HepG2 (cell line): ENCODE data around the gene CDK18.

ENCODE experiments used
- CHD4 ChIP-seq: fragments of 200-600 bp; sonication (generic); IDR thresholded peaks from 2 replicates; pipeline ENCODE4 v1.7.0; 2017; ENCODE audit warnings: mild to moderate bottlenecking, low read length, borderline replicate concordance
- DNMT3B ChIP-seq: conservative IDR thresholded peaks from 2 replicates; pipeline ENCODE4 v1.6.1; 2016; ENCODE audit warnings: missing biosample characterization, control low read depth
- EP300 ChIP-seq, 3 experiments: sonication (generic) in 1 of 3; formaldehyde crosslinking in 1 of 3; IDR thresholded peaks; 2 replicates each; pipeline versions ENCODE4 v1.5.1 to v1.6.1; 2011 to 2020; ENCODE audit warnings: low read depth in 2 of 3, low read length in 2 of 3, borderline replicate concordance in 1 of 3, improper control_type of control experiment in 1 of 3, mild to moderate bottlenecking in 1 of 3, missing genetic modification reagents in 1 of 3, moderate library complexity in 1 of 3
- ETV5 ChIP-seq: IDR thresholded peaks from 2 replicates; pipeline ENCODE4 v1.6.1; 2018; ENCODE audit warnings: missing biosample characterization, missing genetic modification reagents, inconsistent platforms, borderline replicate concordance
- PHF8 ChIP-seq: sonication (generic); formaldehyde crosslinking; IDR thresholded peaks from 2 replicates; pipeline ENCODE4 v1.5.0; 2020; ENCODE audit warnings: missing genetic modification reagents
- ZNF672 ChIP-seq: sonication (generic); formaldehyde crosslinking; IDR thresholded peaks from 2 replicates; pipeline ENCODE4 v1.8.1; 2022; ENCODE audit warnings: missing genetic modification reagents
- TF ChIP-seq, protein P1 (sequence below): sonication (generic); formaldehyde crosslinking; IDR thresholded peaks from 2 replicates; pipeline ENCODE4 v1.4.0; 2020; ENCODE audit warnings: missing genetic modification reagents, mild to moderate bottlenecking, borderline replicate concordance
- TF ChIP-seq, protein P2 (sequence below): sonication (generic); formaldehyde crosslinking; IDR thresholded peaks from 2 replicates; pipeline ENCODE4 v1.4.0; 2020; ENCODE audit warnings: mild to moderate bottlenecking, missing genetic modification reagents

DNA sequence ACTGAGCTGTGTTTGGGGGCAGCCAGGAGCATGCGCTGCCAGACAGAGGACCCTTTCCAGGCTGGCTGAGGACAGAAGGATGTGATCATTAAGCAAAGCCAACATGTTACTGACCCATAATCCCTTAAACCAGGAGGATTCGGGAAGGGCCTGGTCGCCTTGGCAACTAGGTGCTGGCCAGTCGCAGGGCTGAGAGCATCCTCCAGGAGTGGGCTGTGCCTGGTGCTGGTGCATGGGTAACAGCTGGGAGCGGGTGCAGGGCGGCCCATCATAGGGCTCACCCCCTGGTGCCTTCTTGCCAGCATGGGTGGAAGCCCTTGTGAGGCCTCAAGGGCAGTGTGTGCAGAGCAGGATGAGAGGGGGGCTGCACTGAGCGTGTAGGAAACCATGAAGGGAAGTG is 17.2 kb downstream of the CDK18 start:
- TF ChIP-seq PHF8 (CRISPR knock-in tag) (no peak), ETV5 (CRISPR knock-in tag) (no peak), DNMT3B (CRISPR knock-in tag) (no peak), CHD4 (no peak), ZNF672 (CRISPR knock-in tag) (no peak), EP300 (IDR thresholded peaks at IDR 0.05; ENCODE audit: low read depth in 2 of 2, low read length in 2 of 2) (no peak), EP300 (CRISPR knock-in tag; IDR thresholded peaks at IDR 0.05; ENCODE audit: borderline replicate concordance) (no peak)
- TF ChIP-seq, protein P1, sequence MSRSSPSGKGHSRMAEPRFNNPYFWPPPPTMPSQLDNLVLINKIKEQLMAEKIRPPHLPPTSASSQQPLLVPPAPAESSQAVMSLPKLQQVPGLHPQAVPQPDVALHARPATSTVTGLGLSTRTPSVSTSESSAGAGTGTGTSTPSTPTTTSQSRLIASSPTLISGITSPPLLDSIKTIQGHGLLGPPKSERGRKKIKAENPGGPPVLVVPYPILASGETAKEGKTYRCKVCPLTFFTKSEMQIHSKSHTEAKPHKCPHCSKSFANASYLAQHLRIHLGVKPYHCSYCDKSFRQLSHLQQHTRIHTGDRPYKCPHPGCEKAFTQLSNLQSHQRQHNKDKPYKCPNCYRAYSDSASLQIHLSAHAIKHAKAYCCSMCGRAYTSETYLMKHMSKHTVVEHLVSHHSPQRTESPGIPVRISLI (CRISPR knock-in tag) = no peak
- TF ChIP-seq, protein P2, sequence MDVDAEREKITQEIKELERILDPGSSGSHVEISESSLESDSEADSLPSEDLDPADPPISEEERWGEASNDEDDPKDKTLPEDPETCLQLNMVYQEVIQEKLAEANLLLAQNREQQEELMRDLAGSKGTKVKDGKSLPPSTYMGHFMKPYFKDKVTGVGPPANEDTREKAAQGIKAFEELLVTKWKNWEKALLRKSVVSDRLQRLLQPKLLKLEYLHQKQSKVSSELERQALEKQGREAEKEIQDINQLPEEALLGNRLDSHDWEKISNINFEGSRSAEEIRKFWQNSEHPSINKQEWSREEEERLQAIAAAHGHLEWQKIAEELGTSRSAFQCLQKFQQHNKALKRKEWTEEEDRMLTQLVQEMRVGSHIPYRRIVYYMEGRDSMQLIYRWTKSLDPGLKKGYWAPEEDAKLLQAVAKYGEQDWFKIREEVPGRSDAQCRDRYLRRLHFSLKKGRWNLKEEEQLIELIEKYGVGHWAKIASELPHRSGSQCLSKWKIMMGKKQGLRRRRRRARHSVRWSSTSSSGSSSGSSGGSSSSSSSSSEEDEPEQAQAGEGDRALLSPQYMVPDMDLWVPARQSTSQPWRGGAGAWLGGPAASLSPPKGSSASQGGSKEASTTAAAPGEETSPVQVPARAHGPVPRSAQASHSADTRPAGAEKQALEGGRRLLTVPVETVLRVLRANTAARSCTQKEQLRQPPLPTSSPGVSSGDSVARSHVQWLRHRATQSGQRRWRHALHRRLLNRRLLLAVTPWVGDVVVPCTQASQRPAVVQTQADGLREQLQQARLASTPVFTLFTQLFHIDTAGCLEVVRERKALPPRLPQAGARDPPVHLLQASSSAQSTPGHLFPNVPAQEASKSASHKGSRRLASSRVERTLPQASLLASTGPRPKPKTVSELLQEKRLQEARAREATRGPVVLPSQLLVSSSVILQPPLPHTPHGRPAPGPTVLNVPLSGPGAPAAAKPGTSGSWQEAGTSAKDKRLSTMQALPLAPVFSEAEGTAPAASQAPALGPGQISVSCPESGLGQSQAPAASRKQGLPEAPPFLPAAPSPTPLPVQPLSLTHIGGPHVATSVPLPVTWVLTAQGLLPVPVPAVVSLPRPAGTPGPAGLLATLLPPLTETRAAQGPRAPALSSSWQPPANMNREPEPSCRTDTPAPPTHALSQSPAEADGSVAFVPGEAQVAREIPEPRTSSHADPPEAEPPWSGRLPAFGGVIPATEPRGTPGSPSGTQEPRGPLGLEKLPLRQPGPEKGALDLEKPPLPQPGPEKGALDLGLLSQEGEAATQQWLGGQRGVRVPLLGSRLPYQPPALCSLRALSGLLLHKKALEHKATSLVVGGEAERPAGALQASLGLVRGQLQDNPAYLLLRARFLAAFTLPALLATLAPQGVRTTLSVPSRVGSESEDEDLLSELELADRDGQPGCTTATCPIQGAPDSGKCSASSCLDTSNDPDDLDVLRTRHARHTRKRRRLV (CRISPR knock-in tag) = no peak
